K562 (cell line): ENCODE data around the gene RIIAD1. TPM values are rescaled to one million over a fixed set of nuclear protein-coding genes. Genes with fewer than 3 reads are reported as not detected.

Experiments
- ATAC-seq: fragments of 200-7000 bp; cut with Tn5 transposase; 3 replicates; pipeline ENCODE4 v1.9.1; 2020; ENCODE audit warnings: moderate library complexity
- BruUV-seq: library from RNA; stranded (reverse); fragments of 400-500 nt; replicated peaks from 2 replicates; lab custom pipeline; 2021; lab: Mats Ljungman, UMichigan
- CTCF ChIA-PET: fragments of 300-600 bp; formaldehyde crosslinking; extraction: SDS; loops from one replicate; lab custom pipeline; 2021; ENCODE audit warnings: low intra/inter-chr PET ratio; lab: Yijun Ruan, JAX
- POLR2A ChIA-PET: fragments of 300-600, 350-650 bp; sonication (Branson Sonifier 250); formaldehyde crosslinking; extraction: SDS; loops from one replicate; lab custom pipeline; 2021; ENCODE audit warnings: antibody characterized with exemption, inconsistent platforms; lab: Yijun Ruan, JAX
- DNase-seq, 4 experiments: peaks; one replicate each; pipeline versions ENCODE4 v3.0.0 to v3.0.0-alpha.2; 2011 to 2018; ENCODE audit warnings: low spot score in 3 of 4, mixed read lengths in 3 of 4; ENCODE audit errors: extremely low read depth in 1 of 4
- FAIRE-seq: peaks from 2 replicates; lab custom pipeline; 2011; peaks lifted over from hg19 to GRCh38; lab: Jason Lieb, UNC
- H2AFZ ChIP-seq: 2 replicates; pipeline ENCODE4 v1.6.0; 2011; ENCODE audit warnings: low read depth, low read length, control low read depth, inconsistent platforms
- H3K27ac ChIP-seq: fragments of 200-600 bp; 3 replicates; pipeline ENCODE4 v1.8.0; 2011; ENCODE audit warnings: low read depth, mild to moderate bottlenecking, control low read depth, inconsistent platforms, low read length, moderate library complexity, mixed read lengths; ENCODE audit errors: extremely low read depth
- H3K27me3 ChIP-seq, 2 experiments: fragments of 300-600 bp in 1 of 2; 2 replicates in 1 of 2; 3 replicates in 1 of 2; pipeline versions ENCODE4 v1.6.0 to v1.8.0; 2011; ENCODE audit warnings: inconsistent platforms in 2 of 2, low read length in 2 of 2, mild to moderate bottlenecking in 1 of 2, mixed read lengths in 1 of 2, moderate library complexity in 1 of 2; ENCODE audit not compliant: control insufficient read depth in 2 of 2, insufficient read depth in 2 of 2
- H3K36me3 ChIP-seq: fragments of 300-600 bp; 3 replicates; pipeline ENCODE4 v1.8.0; 2011; ENCODE audit warnings: mild to moderate bottlenecking, low read length, inconsistent platforms; ENCODE audit not compliant: control insufficient read depth, insufficient read depth
- H3K4me1 ChIP-seq, 2 experiments: fragments of 200-600 bp in 1 of 2; replicated peaks in 1 of 2; 2 replicates in 1 of 2; 3 replicates in 1 of 2; pipeline versions ENCODE4 v1.5.1 to v1.8.0; 2011; ENCODE audit warnings: inconsistent platforms in 2 of 2, low read length in 2 of 2, mild to moderate bottlenecking in 1 of 2, mixed read lengths in 1 of 2, moderate library complexity in 1 of 2; ENCODE audit not compliant: control insufficient read depth in 2 of 2, insufficient read depth in 2 of 2
- H3K4me2 ChIP-seq: 2 replicates; pipeline ENCODE4 v1.6.1; 2011; ENCODE audit warnings: low read length, control low read depth, inconsistent platforms, mixed read lengths; ENCODE audit not compliant: insufficient read depth
- H3K4me3 ChIP-seq: fragments of 200-600 bp; sonication (generic), shearing (Covaris generic); 2 replicates; pipeline ENCODE4 v1.5.1; 2016; ENCODE audit warnings: control low read depth, inconsistent platforms
- H3K79me2 ChIP-seq: fragments of 200-600 bp; 3 replicates; pipeline ENCODE4 v1.8.0; 2011; ENCODE audit warnings: low read length, inconsistent platforms; ENCODE audit not compliant: control insufficient read depth, insufficient read depth
- H3K9ac ChIP-seq, 2 experiments: 2 replicates each; pipeline versions ENCODE4 v1.6.0 to v1.6.1; 2011; ENCODE audit warnings: low read depth in 2 of 2, low read length in 2 of 2, control low read depth in 1 of 2, inconsistent platforms in 1 of 2, mild to moderate bottlenecking in 1 of 2, mixed read lengths in 1 of 2; ENCODE audit not compliant: insufficient read depth in 1 of 2
- H3K9me1 ChIP-seq: one replicate; pipeline ENCODE4 v1.6.0; 2011; ENCODE audit warnings: inconsistent platforms, mild to moderate bottlenecking, low read length, moderate library complexity; ENCODE audit not compliant: control insufficient read depth, insufficient read depth
- H3K9me3 ChIP-seq: replicated peaks from 2 replicates; pipeline ENCODE4 v1.5.1; 2011; ENCODE audit warnings: low read depth, low read length, inconsistent platforms; ENCODE audit not compliant: control insufficient read depth, insufficient read depth
- H4K20me1 ChIP-seq: replicated peaks from 2 replicates; pipeline ENCODE4 v1.6.1; 2011; ENCODE audit warnings: low read length, inconsistent platforms, mixed read lengths; ENCODE audit not compliant: control insufficient read depth, insufficient read depth
- ATF2 ChIP-seq: sonication (generic); formaldehyde crosslinking; IDR thresholded peaks from 2 replicates; pipeline ENCODE4 v1.8.1; 2022; ENCODE audit warnings: missing genetic modification reagents
- BCLAF1 ChIP-seq, 2 experiments: fragments of 450-650 bp in 1 of 2; IDR thresholded peaks; 2 replicates each; pipeline ENCODE4 v1.6.1; 2011 to 2017; ENCODE audit warnings: low read depth in 2 of 2, antibody characterized with exemption in 1 of 2, borderline replicate concordance in 1 of 2, low read length in 1 of 2, mild to moderate bottlenecking in 1 of 2, mixed read lengths in 1 of 2; ENCODE audit not compliant: control insufficient read depth in 1 of 2
- DPF2 ChIP-seq: fragments of 450-650 bp; IDR thresholded peaks from 2 replicates; pipeline ENCODE4 v1.6.1; 2016
- GABPB1 ChIP-seq: sonication (generic); formaldehyde crosslinking; IDR thresholded peaks from 2 replicates; pipeline ENCODE4 v1.8.0; 2022; ENCODE audit warnings: mild to moderate bottlenecking, missing genetic modification reagents
- JUN ChIP-seq, 2 experiments: sonication (generic) in 1 of 2; formaldehyde crosslinking in 1 of 2; IDR thresholded peaks; 2 replicates each; pipeline versions ENCODE4 v1.6.1 to v1.8.0; 2012 to 2022; ENCODE audit warnings: borderline replicate concordance in 2 of 2, mild to moderate bottlenecking in 2 of 2, improper control_type of control experiment in 1 of 2, low read depth in 1 of 2, low read length in 1 of 2, missing genetic modification reagents in 1 of 2
- NCOA1 ChIP-seq: fragments of 450-650 bp; IDR thresholded peaks from 2 replicates; pipeline ENCODE4 v1.6.1; 2016; ENCODE audit warnings: low read depth
- NR2F6 ChIP-seq: fragments of 450-650 bp; formaldehyde crosslinking; IDR thresholded peaks from 2 replicates; pipeline ENCODE4 v1.4.0; 2020; ENCODE audit warnings: mild to moderate bottlenecking
- PATZ1 ChIP-seq: fragments of 250-450 bp; sonication (Bioruptor Pico); IDR thresholded peaks from 2 replicates; pipeline ENCODE4 v1.5.0; 2020; ENCODE audit warnings: mild to moderate bottlenecking, borderline replicate concordance
- POLR2A ChIP-seq: fragments of 450-650 bp; conservative IDR thresholded peaks from 2 replicates; pipeline ENCODE4 v1.6.1; 2016
- RNF2 ChIP-seq: sonication (generic); IDR thresholded peaks from 2 replicates; pipeline ENCODE4 v1.6.1; 2016
- SMARCA4 ChIP-seq: fragments of 450-650 bp; IDR thresholded peaks from 2 replicates; pipeline ENCODE4 v1.6.1; 2016
- SP1 ChIP-seq: sonication (generic); formaldehyde crosslinking; IDR thresholded peaks from 2 replicates; pipeline ENCODE4 v1.8.1; 2022; ENCODE audit warnings: mild to moderate bottlenecking, missing genetic modification reagents
- TGIF2 ChIP-seq: sonication (generic); formaldehyde crosslinking; IDR thresholded peaks from 2 replicates; pipeline ENCODE4 v1.8.1; 2022; ENCODE audit warnings: mild to moderate bottlenecking, missing genetic modification reagents, moderate library complexity
- ZFPM2 ChIP-seq: fragments of 250-450 bp; sonication (Bioruptor Pico); IDR thresholded peaks from 2 replicates; pipeline ENCODE4 v1.5.1; 2022; ENCODE audit warnings: mild to moderate bottlenecking
- ZNF143 ChIP-seq: sonication (generic); formaldehyde crosslinking; IDR thresholded peaks from 2 replicates; pipeline ENCODE4 v1.9.0; 2022; ENCODE audit warnings: mild to moderate bottlenecking, missing genetic modification reagents
- ZNF212 ChIP-seq: fragments of 450-650 bp; formaldehyde crosslinking; IDR thresholded peaks from 2 replicates; pipeline ENCODE4 v1.4.0; 2020; ENCODE audit warnings: mild to moderate bottlenecking
- ZNF316 ChIP-seq: fragments of 450-650 bp; IDR thresholded peaks from 2 replicates; pipeline ENCODE4 v1.6.1; 2016
- WGBS: fragments of 100-300 bp; shearing (Covaris generic); methylation state at CpG from one replicate; pipeline ENCODE4 v1.1.6; 2016; ENCODE audit warnings: low coverage, mixed read lengths; ENCODE audit not compliant: insufficient coverage; ENCODE audit errors: missing lambda C conversion rate; 5-methylcytosine and 5-hydroxymethylcytosine counted together
- in situ Hi-C: fragments of 300-500 bp; cut with MboI; formaldehyde crosslinking; loops from 4 replicates; pipeline ENCODE4 v1.15.0; 2018; ENCODE audit warnings: inconsistent platforms, mixed read lengths
- intact Hi-C: fragments of 100-400 bp; cut with micrococcal nuclease; formaldehyde crosslinking; loops from 2 replicates; pipeline ENCODE4 v1.14.2; 2022
- polyA plus RNA-seq, 8 experiments: library from polyadenylated mRNA; depleted of rRNA in 4 of 8; stranded (reverse) in 5 of 8; unstranded in 3 of 8; fragments of >200 nt; fragmentation: Nextera tagmentation in 2 of 8; fragmentation: Illumina TruSeq in 1 of 8; extraction: Ambion mirVana in 2 of 8; extraction: Trizol in 1 of 8; gene quantifications; 2 replicates each; pipeline versions ENCODE4 v1.2.1 to v1.2.3, GENCODE V29; 2011 to 2014; ENCODE audit warnings: inconsistent platforms in 1 of 8, missing spikeins in 1 of 8
- total RNA-seq, 7 experiments: library from RNA; depleted of rRNA in 6 of 7; stranded (reverse); fragments of >200 nt in 6 of 7; fragmentation: Illumina TruSeq in 2 of 7; extraction: Trizol in 2 of 7; gene quantifications; 2 replicates each; pipeline versions ENCODE4 v1.2.1 to v1.2.3, GENCODE V29; 2011 to 2021; ENCODE audit warnings: low replicate concordance in 1 of 7
- TF ChIP-seq, protein P1 (sequence below): fragments of 450-650 bp; conservative IDR thresholded peaks from 2 replicates; pipeline ENCODE4 v1.6.1; 2016; ENCODE audit warnings: missing genetic modification characterization, low read depth, mild to moderate bottlenecking, missing compliant biosample characterization, moderate library complexity

RIIAD1 gene
- total and polyA plus RNA-seq, 9 of the 15 experiments (the other 6 are each of a cell fraction or from before 2014, with no cell fraction given): not detected

DNA sequence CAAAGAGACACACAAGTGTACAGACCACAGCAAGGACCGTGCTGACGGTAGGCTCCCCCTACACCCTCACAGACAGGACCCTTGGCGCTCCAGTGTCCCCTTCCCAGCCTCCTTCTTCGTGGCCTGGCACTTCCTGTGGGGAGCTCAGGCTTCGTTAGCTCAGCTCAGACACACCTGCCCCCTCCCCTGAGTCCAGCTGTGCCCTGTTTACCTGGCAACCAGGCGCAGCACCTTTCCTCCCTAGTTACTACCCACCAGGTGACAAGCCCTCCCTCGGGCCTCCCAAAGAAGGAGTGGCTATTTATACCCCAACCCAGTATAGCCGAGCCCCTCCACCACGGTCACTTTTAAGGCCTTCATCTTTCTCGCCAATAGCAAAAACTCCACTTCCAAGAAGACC is 9.4 kb upstream of the RIIAD1 start:
- in situ Hi-C loops (no loop called here), intact Hi-C loops (no loop called here)
- POLR2A ChIA-PET: no interaction called here
- Histone ChIP-seq H3K9me3 (no peaks in the 10 kb centered on the region), H3K36me3 (no peaks in the 10 kb centered on the region), H3K9me1 (no peaks in the 10 kb centered on the region), H3K79me2 (no peaks in the 10 kb centered on the region), H3K27me3 (peaks cover 0 to 58% of the 10 kb centered on the region in 2 experiments; a peak in 2 of 5 replicates), H3K4me3 (no peak overlapping the region), H2AFZ (no peak overlapping the region), H4K20me1 (peaks cover 27% of the 10 kb centered on the region), H3K4me1 (peaks cover 8 to 17% of the 10 kb centered on the region in 2 experiments; a peak in 4 of 5 replicates), H3K4me2 (no peak overlapping the region), H3K27ac (no peak overlapping the region), H3K9ac (no peak overlapping the region; a peak in 1 of 4 replicates)
- FAIRE-seq: no peak
- no peak for DNase-seq
- no TSS peak for BruUV-seq
- CTCF ChIA-PET: no interaction called here
- 2% methylated on average over 8 of the region's 10 CpGs for WGBS
- ATAC-seq: no peak
- TF ChIP-seq BCLAF1 (IDR thresholded peaks at IDR 0.05; ENCODE audit: borderline replicate concordance in 1 of 2, control insufficient read depth in 1 of 2, low read depth in 2 of 2, low read length in 1 of 2): no peak
- TF ChIP-seq ZNF212 (CRISPR knock-in tag): no peak
- no peak for TF ChIP-seq TGIF2 (CRISPR knock-in tag)
- no peak for TF ChIP-seq PATZ1
- TF ChIP-seq ZNF143 (CRISPR knock-in tag): no peak
- no peak for TF ChIP-seq GABPB1
- TF ChIP-seq DPF2: no peak
- no peak for TF ChIP-seq ZFPM2
- TF ChIP-seq POLR2A: no peak
- no peak for TF ChIP-seq SP1 (CRISPR knock-in tag)
- no peak for TF ChIP-seq SMARCA4
- no peak for TF ChIP-seq NCOA1
- no peak for TF ChIP-seq JUN (IDR thresholded peaks at IDR 0.05; ENCODE audit: borderline replicate concordance, low read depth, low read length)
- TF ChIP-seq JUN (CRISPR knock-in tag; IDR thresholded peaks at IDR 0.05; ENCODE audit: borderline replicate concordance): no peak
- no peak for TF ChIP-seq NR2F6 (CRISPR knock-in tag)
- no peak for TF ChIP-seq ATF2
- no peak for TF ChIP-seq ZNF316
- TF ChIP-seq, protein P1, sequence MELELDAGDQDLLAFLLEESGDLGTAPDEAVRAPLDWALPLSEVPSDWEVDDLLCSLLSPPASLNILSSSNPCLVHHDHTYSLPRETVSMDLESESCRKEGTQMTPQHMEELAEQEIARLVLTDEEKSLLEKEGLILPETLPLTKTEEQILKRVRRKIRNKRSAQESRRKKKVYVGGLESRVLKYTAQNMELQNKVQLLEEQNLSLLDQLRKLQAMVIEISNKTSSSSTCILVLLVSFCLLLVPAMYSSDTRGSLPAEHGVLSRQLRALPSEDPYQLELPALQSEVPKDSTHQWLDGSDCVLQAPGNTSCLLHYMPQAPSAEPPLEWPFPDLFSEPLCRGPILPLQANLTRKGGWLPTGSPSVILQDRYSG (tag): no peak
- no peak for TF ChIP-seq RNF2
